Uterus (tissue), 4 donors: ENCODE data around the gene CYSLTR2. TPM values are rescaled to one million over a fixed set of nuclear protein-coding genes. Genes with fewer than 3 reads are reported as not detected.

Source experiments
- DNase-seq, 2 donors: peaks; one replicate each; pipeline ENCODE4 v3.0.0-alpha.2; 2019 to 2020
- H3K27ac ChIP-seq, 2 donors: fragments of 200-600 bp; sonication (generic); 1 replicate in 1 of 2; 2 replicates in 1 of 2; pipeline ENCODE4 v1.5.1; 2016 to 2018
- H3K27me3 ChIP-seq, 2 donors: fragments of 200-600 bp; sonication (generic); one replicate each; pipeline ENCODE4 v1.5.1; 2018 to 2019; ENCODE audit warnings: control low read depth in 1 of 2
- H3K36me3 ChIP-seq, 2 donors: fragments of 200-600 bp; sonication (generic); one replicate each; pipeline ENCODE4 v1.5.1; 2019; ENCODE audit warnings: control low read depth in 1 of 2
- H3K4me1 ChIP-seq, 2 donors: fragments of 200-600 bp; sonication (generic); one replicate each; pipeline ENCODE4 v1.5.1; 2018 to 2019; ENCODE audit warnings: control low read depth in 1 of 2
- H3K4me3 ChIP-seq, 2 donors: fragments of 200-600 bp; sonication (generic); 1 replicate in 1 of 2; 2 replicates in 1 of 2; pipeline ENCODE4 v1.5.1; 2018 to 2019; ENCODE audit warnings: mild to moderate bottlenecking in 1 of 2
- H3K9me3 ChIP-seq, 2 donors: fragments of 200-600 bp; sonication (generic); one replicate each; pipeline ENCODE4 v1.5.1; 2019; ENCODE audit warnings: control low read depth in 1 of 2
- CTCF ChIP-seq, 4 experiments: fragments of 200-600 bp in 2 of 4; fragments of 450-650 bp in 2 of 4; sonication (generic) in 2 of 4; IDR thresholded peaks; one replicate each; pipeline ENCODE4 v1.5.1; 2016 to 2019; ENCODE audit warnings: antibody characterized with exemption in 4 of 4, mild to moderate bottlenecking in 2 of 4, moderate library complexity in 1 of 4
- POLR2A ChIP-seq, 2 donors: fragments of 450-650 bp; IDR thresholded peaks; one replicate each; pipeline ENCODE4 v1.6.1; 2016; ENCODE audit warnings: antibody characterized with exemption in 2 of 2, mild to moderate bottlenecking in 1 of 2, moderate library complexity in 1 of 2
- intact Hi-C: fragments of 100-400 bp; cut with DNase I; formaldehyde crosslinking; loops from one replicate; pipeline ENCODE4 v1.15.1; 2023; ENCODE audit warnings: low total_unique reads
- total RNA-seq, 4 donors: library from RNA; depleted of rRNA in 3 of 4; stranded (reverse); fragments of >200 nt in 3 of 4; gene quantifications; one replicate each; pipeline versions ENCODE4 v1.1.0 to v1.2.4, GENCODE V29; 2014 to 2023
- donor health status: DM: yes; HTN: yes; CAD: no.

Gene CYSLTR2
- total RNA-seq, 4 donors from 2014 or later, result 0.15 to 1.6 (median 0.42) TPM

- DNase-seq, result no peak
- no peak overlapping the region for H3K4me3 ChIP-seq
- H3K36me3 ChIP-seq, result no peaks in the 10 kb centered on the region
- H3K27me3 ChIP-seq, result no peaks in the 10 kb centered on the region
- TF ChIP-seq CTCF (IDR thresholded peaks at IDR 0.05) (no peak), POLR2A (IDR thresholded peaks at IDR 0.05) (no peak)
- intact Hi-C loops, result no loop called here
- no peaks in the 10 kb centered on the region for H3K9me3 ChIP-seq
- H3K4me1 ChIP-seq, result no peaks in the 10 kb centered on the region
- H3K27ac ChIP-seq, result no peak overlapping the region
Measured at GRCh38 chr13:48655291-48655690, 1.6 kb downstream of the CYSLTR2 start.

- TF ChIP-seq CTCF (IDR thresholded peaks at IDR 0.05), result no peak
- TF ChIP-seq POLR2A (IDR thresholded peaks at IDR 0.05), result no peak
- Histone ChIP-seq H3K9me3 (no peaks in the 10 kb centered on the region), H3K27ac (no peak overlapping the region), H3K4me1 (no peaks in the 10 kb centered on the region), H3K27me3 (no peaks in the 10 kb centered on the region), H3K36me3 (no peaks in the 10 kb centered on the region), H3K4me3 (no peak overlapping the region)
- intact Hi-C loops, result no loop called here
- DNase-seq, result no peak
Measured at GRCh38 chr13:48656608-48657007, 2.9 kb downstream of the CYSLTR2 start.

DNA sequence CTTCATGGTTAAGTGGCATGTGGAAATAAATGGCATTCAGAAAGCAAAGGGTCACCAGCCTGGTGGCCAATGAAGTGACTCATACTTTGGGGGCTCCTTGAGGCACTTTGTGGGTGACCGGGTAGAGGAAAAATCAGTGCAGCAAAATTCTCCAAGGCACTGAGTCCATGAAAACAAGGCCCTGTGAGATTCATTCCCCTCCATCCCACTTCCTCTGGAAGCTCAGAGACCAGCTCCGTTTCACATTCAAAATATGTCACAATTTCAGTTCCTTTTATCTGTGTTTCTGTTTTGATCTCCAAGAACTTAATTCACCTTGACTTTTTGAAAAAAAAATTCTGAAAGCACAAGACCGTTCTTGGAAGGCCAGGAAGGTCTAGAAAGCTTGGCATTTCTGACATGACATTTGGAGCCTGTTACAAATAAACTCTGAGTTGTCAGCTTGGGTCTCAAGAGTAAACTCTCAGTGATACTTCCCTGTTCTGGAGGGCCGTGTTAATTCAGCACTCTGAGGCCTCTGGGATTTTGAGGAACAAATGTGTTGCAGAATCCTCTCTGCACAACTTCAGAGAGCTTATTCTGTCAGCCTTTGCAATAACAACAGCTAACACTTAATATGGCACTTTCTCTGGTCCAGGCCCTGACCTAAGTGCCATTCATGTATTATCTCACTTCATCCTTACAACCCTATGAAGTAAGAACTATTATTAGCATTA, 6.8 kb downstream of the CYSLTR2 start:
- Histone ChIP-seq H3K36me3 (no peaks in the 10 kb centered on the region), H3K4me1 (no peaks in the 10 kb centered on the region), H3K9me3 (no peaks in the 10 kb centered on the region), H3K27ac (no peak overlapping the region), H3K4me3 (no peak overlapping the region), H3K27me3 (no peaks in the 10 kb centered on the region)
- intact Hi-C loops, result no loop called here
- DNase-seq, result no peak
- TF ChIP-seq POLR2A (IDR thresholded peaks at IDR 0.05) (no peak), CTCF (IDR thresholded peaks at IDR 0.05) (no peak)

GRCh38 chr13:48661107-48661506, 7.4 kb downstream of the CYSLTR2 start:
- intact Hi-C loops, result no loop called here
- Histone ChIP-seq H3K27me3 (no peaks in the 10 kb centered on the region), H3K4me3 (no peak overlapping the region), H3K36me3 (no peaks in the 10 kb centered on the region), H3K27ac (no peak overlapping the region), H3K9me3 (no peaks in the 10 kb centered on the region), H3K4me1 (no peaks in the 10 kb centered on the region)
- TF ChIP-seq CTCF (IDR thresholded peaks at IDR 0.05), result no peak
- no peak for TF ChIP-seq POLR2A (IDR thresholded peaks at IDR 0.05)
- DNase-seq, result no peak

- H3K27ac ChIP-seq, result no peak overlapping the region
- no peak for DNase-seq
- intact Hi-C loops, result no loop called here
- H3K4me3 ChIP-seq, result no peak overlapping the region
- H3K27me3 ChIP-seq, result no peaks in the 10 kb centered on the region
- no peaks in the 10 kb centered on the region for H3K4me1 ChIP-seq
- TF ChIP-seq POLR2A (IDR thresholded peaks at IDR 0.05), result no peak
- TF ChIP-seq CTCF (IDR thresholded peaks at IDR 0.05), result no peak
- no peaks in the 10 kb centered on the region for H3K36me3 ChIP-seq
- H3K9me3 ChIP-seq, result peaks cover 0 to 10% of the 10 kb centered on the region in 2 donors
Measured at GRCh38 chr13:48662226-48662625, 8.5 kb downstream of the CYSLTR2 start.
